Measurements from ENCODE around the gene PDXK. TPM values are rescaled to one million over a fixed set of nuclear protein-coding genes. Genes with fewer than 3 reads are reported as not detected.

The PDXK gene
- total RNA-seq, 6 experiments from 2014 or later, result 154 to 160 (median 157) TPM

- DNase-seq, result no peak
- Mint-ChIP-seq H3K4me3 (no peak overlapping the region), H3K36me3 (ENCODE audit: low read depth) (peaks cover 25% of the 10 kb centered on the region), H3K27ac (no peak overlapping the region), H3K27me3 (ENCODE audit: insufficient read depth) (no peaks in the 10 kb centered on the region; the same call in 1 of the 2 replicates), H3K9me3 (no peaks in the 10 kb centered on the region), H3K4me1 (ENCODE audit: low read depth) (no peaks in the 10 kb centered on the region; the same call in 1 of the 2 replicates)
- TF ChIP-seq, protein P1, sequence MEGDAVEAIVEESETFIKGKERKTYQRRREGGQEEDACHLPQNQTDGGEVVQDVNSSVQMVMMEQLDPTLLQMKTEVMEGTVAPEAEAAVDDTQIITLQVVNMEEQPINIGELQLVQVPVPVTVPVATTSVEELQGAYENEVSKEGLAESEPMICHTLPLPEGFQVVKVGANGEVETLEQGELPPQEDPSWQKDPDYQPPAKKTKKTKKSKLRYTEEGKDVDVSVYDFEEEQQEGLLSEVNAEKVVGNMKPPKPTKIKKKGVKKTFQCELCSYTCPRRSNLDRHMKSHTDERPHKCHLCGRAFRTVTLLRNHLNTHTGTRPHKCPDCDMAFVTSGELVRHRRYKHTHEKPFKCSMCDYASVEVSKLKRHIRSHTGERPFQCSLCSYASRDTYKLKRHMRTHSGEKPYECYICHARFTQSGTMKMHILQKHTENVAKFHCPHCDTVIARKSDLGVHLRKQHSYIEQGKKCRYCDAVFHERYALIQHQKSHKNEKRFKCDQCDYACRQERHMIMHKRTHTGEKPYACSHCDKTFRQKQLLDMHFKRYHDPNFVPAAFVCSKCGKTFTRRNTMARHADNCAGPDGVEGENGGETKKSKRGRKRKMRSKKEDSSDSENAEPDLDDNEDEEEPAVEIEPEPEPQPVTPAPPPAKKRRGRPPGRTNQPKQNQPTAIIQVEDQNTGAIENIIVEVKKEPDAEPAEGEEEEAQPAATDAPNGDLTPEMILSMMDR (IDR thresholded peaks at IDR 0.05), result no peak
Observed at GRCh38 chr21:43797415-43797814, 78.5 kb downstream of the PDXK start.

DNA sequence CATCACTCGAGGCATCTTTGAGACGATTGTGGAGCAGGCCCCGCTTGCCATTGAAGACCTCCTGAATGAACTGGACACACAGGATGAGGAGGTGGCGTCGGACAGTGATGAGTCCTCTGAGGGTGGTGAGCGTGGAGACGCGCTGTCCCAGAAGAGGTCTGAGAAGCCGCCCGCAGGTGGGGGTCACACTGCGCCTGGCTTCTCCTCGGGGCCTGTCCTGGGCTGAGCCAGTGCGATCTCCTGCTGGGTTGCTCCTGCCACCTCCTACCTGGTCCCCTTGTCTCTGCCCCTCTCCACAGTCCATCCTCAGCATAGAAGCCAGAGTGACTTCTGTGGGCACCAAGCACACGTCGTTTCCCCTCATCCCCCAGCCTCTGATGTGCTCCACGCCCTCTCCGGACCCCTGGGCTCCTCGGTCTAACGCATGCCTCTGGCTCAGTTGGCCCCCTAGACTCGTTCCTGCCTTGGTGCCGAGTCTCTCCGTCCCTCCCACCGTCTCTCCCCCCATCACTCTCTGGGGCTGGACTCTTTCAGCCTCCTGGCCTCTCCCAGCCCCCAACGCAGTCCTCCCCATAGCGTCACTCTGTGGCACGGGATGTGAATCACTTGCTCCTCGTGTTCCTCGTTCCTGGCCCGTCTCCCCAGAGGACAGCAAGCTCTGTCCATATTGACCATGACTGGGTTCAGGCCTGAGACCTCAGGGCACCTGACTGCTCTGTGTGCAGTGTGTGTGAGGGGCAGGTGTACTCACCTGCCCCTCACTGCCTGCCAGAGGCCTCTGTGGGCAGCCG lies 79.2 kb downstream of the PDXK start:
- Mint-ChIP-seq H3K27ac (no peak overlapping the region), H3K4me1 (ENCODE audit: low read depth) (no peaks in the 10 kb centered on the region), H3K4me3 (no peak overlapping the region), H3K36me3 (ENCODE audit: low read depth) (peaks cover 30% of the 10 kb centered on the region), H3K9me3 (no peaks in the 10 kb centered on the region), H3K27me3 (ENCODE audit: insufficient read depth) (no peaks in the 10 kb centered on the region; the same call in 1 of the 2 replicates)
- DNase-seq, result no peak
- TF ChIP-seq, protein P1 (IDR thresholded peaks at IDR 0.05), result no peak

GRCh38 chr21:43799301-43799840 lies 80.4 kb downstream of the PDXK start:
- no peak for DNase-seq
- Mint-ChIP-seq H3K9me3 (no peaks in the 10 kb centered on the region), H3K27me3 (ENCODE audit: insufficient read depth) (no peaks in the 10 kb centered on the region; the same call in 1 of the 2 replicates), H3K27ac (no peak overlapping the region), H3K4me3 (no peak overlapping the region), H3K36me3 (ENCODE audit: low read depth) (peaks cover 32% of the 10 kb centered on the region), H3K4me1 (ENCODE audit: low read depth) (no peaks in the 10 kb centered on the region)
- TF ChIP-seq, protein P1 (IDR thresholded peaks at IDR 0.05), result no peak

GRCh38 chr21:43800124-43800523 lies 81.2 kb downstream of the PDXK start:
- Mint-ChIP-seq H3K27ac (no peak overlapping the region), H3K9me3 (no peaks in the 10 kb centered on the region), H3K36me3 (ENCODE audit: low read depth) (peaks cover 32% of the 10 kb centered on the region), H3K4me1 (ENCODE audit: low read depth) (no peaks in the 10 kb centered on the region), H3K4me3 (no peak overlapping the region), H3K27me3 (ENCODE audit: insufficient read depth) (no peaks in the 10 kb centered on the region; the same call in 1 of the 2 replicates)
- DNase-seq, result no peak
- TF ChIP-seq, protein P1 (IDR thresholded peaks at IDR 0.05), result no peak

- Mint-ChIP-seq H3K4me1 (ENCODE audit: low read depth) (no peaks in the 10 kb centered on the region), H3K36me3 (ENCODE audit: low read depth) (peaks cover 32% of the 10 kb centered on the region), H3K27ac (no peak overlapping the region), H3K9me3 (no peaks in the 10 kb centered on the region), H3K27me3 (ENCODE audit: insufficient read depth) (no peaks in the 10 kb centered on the region; the same call in 1 of the 2 replicates), H3K4me3 (no peak overlapping the region)
- TF ChIP-seq, protein P1 (IDR thresholded peaks at IDR 0.05), result no peak
- no peak for DNase-seq
Observed at GRCh38 chr21:43800566-43800965, 81.6 kb downstream of the PDXK start.

Data from HFFc6 (cell line).